Gastrocnemius medialis (tissue), 4 donors: Measurements from ENCODE around the gene MAST2. TPM values are rescaled to one million over a fixed set of nuclear protein-coding genes. Genes with fewer than 3 reads are reported as not detected.

ENCODE experiments used
- ATAC-seq, 2 donors: fragments of 150-250 bp; one replicate each; pipeline ENCODE4 v1.9.1; 2016
- DNase-seq, 2 donors: peaks; one replicate each; pipeline ENCODE4 v3.0.0-alpha.2; 2019
- H3K27ac ChIP-seq, 4 donors: fragments of 200-600 bp; sonication (generic); 1 replicate in 1 of 4; 2 replicates in 3 of 4; pipeline ENCODE4 v1.5.1; 2016 to 2018; ENCODE audit warnings: mild to moderate bottlenecking in 2 of 4, moderate library complexity in 1 of 4
- H3K27me3 ChIP-seq, 3 donors: fragments of 200-600 bp; sonication (generic) in 2 of 3; 1 replicate in 1 of 3; 2 replicates in 2 of 3; pipeline versions ENCODE4 v1.5.1 to v1.6.0; 2016 to 2019; ENCODE audit warnings: mild to moderate bottlenecking in 1 of 3, moderate library complexity in 1 of 3
- H3K36me3 ChIP-seq, 2 donors: fragments of 200-600 bp; sonication (generic) in 1 of 2; one replicate each; pipeline ENCODE4 v1.5.1; 2017 to 2018
- H3K4me1 ChIP-seq, 2 donors: fragments of 200-600 bp; sonication (generic) in 1 of 2; one replicate each; pipeline ENCODE4 v1.5.1; 2016 to 2017; ENCODE audit warnings: mild to moderate bottlenecking in 2 of 2
- H3K4me3 ChIP-seq, 4 donors: fragments of 200-600 bp; sonication (generic) in 3 of 4; 1 replicate in 1 of 4; 2 replicates in 3 of 4; pipeline ENCODE4 v1.5.1; 2016 to 2019; ENCODE audit warnings: mild to moderate bottlenecking in 2 of 4
- H3K9me3 ChIP-seq, 3 donors: fragments of 200-600 bp; sonication (generic) in 2 of 3; 1 replicate in 1 of 3; 2 replicates in 2 of 3; pipeline ENCODE4 v1.5.1; 2016 to 2019
- POLR2A ChIP-seq, 2 donors: fragments of 450-650 bp; IDR thresholded peaks; one replicate each; pipeline ENCODE4 v1.6.1; 2017; ENCODE audit warnings: antibody characterized with exemption in 2 of 2, mild to moderate bottlenecking in 2 of 2, moderate library complexity in 2 of 2
- in situ Hi-C, 4 donors: fragments of 200-750 bp; cut with MboI; loops; one replicate each; pipeline versions ENCODE4 v1.15.0 to v1.8.0; 2017; ENCODE audit warnings: low sequenced_read_pairs in 4 of 4
- intact Hi-C: fragments of 100-400 bp; cut with DNase I; formaldehyde crosslinking; loops from one replicate; pipeline ENCODE4 v1.15.1; 2023; ENCODE audit warnings: low total_unique reads
- total RNA-seq, 4 donors: library from RNA; depleted of rRNA; stranded (reverse); fragments of >200 nt; gene quantifications; one replicate each; pipeline versions ENCODE4 v1.1.0 to v1.2.3, GENCODE V29; 2016
- TF ChIP-seq, protein P1 (sequence below), 5 experiments: fragments of 450-650 bp in 3 of 5; fragments of 200-600 bp in 2 of 5; sonication (generic) in 2 of 5; IDR thresholded peaks in 4 of 5; conservative IDR thresholded peaks in 1 of 5; 1 replicate in 4 of 5; 2 replicates in 1 of 5; pipeline ENCODE4 v1.5.1; 2016 to 2019; ENCODE audit warnings: antibody characterized with exemption in 5 of 5, mild to moderate bottlenecking in 3 of 5, moderate library complexity in 3 of 5

The MAST2 gene
- total RNA-seq, 4 donors from 2014 or later, result 110 to 195 (median 162) TPM

DNA sequence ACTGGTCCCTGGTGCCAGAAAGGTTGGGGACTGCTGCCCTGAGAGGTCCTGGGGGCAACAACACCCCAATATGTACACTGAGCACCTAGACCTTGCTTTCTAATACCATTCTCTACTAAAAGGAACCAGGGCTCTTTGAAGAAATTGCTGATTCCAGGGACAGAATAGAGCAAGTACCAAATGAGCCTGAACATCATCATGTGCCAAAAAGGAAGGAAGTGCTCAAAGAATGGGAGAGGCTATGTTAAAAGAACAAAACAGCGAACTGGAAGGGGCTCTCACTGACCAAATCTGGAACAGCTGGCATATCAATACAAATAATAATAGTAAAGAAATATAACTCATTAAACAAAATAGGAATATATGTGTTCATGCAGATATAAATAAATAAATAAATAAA, 278.2 kb downstream of the MAST2 start:
- DNase-seq (no peak), ATAC-seq (no peak)
- Histone ChIP-seq H3K27me3 (no peaks in the 10 kb centered on the region), H3K27ac (peak overlapping the region in 2 of 4 donors; percentile 27 to 31), H3K4me3 (no peak overlapping the region), H3K36me3 (peaks cover 0 to under 1% of the 10 kb centered on the region in 2 donors), H3K9me3 (no peaks in the 10 kb centered on the region), H3K4me1 (peaks cover 0 to 8% of the 10 kb centered on the region in 2 donors)
- in situ Hi-C loops, result no loop called here
- intact Hi-C loops, result no loop called here
- TF ChIP-seq, protein P1, sequence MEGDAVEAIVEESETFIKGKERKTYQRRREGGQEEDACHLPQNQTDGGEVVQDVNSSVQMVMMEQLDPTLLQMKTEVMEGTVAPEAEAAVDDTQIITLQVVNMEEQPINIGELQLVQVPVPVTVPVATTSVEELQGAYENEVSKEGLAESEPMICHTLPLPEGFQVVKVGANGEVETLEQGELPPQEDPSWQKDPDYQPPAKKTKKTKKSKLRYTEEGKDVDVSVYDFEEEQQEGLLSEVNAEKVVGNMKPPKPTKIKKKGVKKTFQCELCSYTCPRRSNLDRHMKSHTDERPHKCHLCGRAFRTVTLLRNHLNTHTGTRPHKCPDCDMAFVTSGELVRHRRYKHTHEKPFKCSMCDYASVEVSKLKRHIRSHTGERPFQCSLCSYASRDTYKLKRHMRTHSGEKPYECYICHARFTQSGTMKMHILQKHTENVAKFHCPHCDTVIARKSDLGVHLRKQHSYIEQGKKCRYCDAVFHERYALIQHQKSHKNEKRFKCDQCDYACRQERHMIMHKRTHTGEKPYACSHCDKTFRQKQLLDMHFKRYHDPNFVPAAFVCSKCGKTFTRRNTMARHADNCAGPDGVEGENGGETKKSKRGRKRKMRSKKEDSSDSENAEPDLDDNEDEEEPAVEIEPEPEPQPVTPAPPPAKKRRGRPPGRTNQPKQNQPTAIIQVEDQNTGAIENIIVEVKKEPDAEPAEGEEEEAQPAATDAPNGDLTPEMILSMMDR (IDR thresholded peaks at IDR 0.05 in 4 of 5, conservative IDR thresholded peaks at IDR 0.05 in 1 of 5), result no peak
- TF ChIP-seq POLR2A (IDR thresholded peaks at IDR 0.05), result no peak

DNA sequence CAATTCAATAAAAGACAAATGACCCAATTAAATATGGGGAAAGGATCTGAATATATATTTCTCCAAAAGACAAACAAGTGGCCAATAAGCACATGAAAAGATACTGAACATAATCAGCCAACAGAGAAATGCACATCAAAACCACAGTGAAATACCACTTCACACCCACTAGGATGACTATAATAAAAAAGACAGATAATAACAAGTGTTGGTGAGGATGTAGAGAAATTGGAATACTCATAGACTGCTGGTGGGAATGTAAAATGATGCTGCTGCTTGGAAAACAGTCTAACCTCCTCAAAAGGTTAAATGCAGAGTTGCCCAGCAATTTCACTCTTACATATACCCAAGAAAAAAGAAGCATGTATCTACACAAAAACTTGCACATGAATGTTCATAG, 280.2 kb downstream of the MAST2 start:
- intact Hi-C loops, result no loop called here
- H3K4me3 ChIP-seq, result no peak overlapping the region

DNA sequence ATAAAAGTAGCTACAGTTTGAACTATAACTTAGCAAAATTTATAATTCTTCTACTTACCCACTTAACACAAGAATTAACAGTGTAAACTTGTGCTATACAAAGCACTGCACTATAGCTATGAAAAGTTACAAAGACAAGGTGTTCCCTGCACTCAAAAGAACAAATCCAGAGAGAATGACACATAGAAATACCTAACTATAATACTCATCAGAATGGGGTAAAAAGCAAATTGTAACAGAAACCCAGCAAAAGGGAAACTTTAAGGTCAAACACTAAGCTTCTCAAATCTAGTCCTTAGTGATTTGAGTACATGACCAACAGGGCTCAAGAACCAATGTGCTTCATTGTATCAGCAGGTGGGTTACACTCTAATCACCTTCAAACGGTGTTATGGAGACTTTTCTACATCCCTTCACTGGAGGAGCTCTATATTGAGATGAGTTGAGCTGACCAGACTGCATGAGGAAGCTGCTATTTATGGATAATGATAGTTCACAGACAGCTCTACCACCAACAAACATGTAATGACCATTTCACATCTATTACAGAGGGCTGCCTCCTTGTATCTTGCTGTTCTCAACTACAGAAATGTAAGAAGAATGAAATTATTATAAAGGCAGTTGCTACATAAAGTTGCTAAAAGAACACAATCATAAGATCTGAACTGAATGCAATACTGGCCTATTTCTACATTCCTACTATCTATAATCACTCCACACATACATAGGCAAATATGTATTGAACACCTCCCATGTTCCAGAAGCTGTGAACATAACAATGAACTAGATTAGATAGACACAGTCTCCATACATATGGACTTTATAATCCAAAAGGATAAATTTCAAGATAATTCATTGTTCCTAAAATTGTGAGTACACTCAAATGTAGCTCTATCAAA, 281.4 kb downstream of the MAST2 start:
- Histone ChIP-seq H3K36me3 (no peaks in the 10 kb centered on the region), H3K4me3 (no peak overlapping the region), H3K4me1 (peaks cover 0 to 8% of the 10 kb centered on the region in 2 donors), H3K27me3 (no peaks in the 10 kb centered on the region), H3K27ac (no peak overlapping the region), H3K9me3 (no peaks in the 10 kb centered on the region)
- in situ Hi-C loops, result no loop called here
- TF ChIP-seq, protein P1 (IDR thresholded peaks at IDR 0.05 in 4 of 5, conservative IDR thresholded peaks at IDR 0.05 in 1 of 5), result no peak
- TF ChIP-seq POLR2A (IDR thresholded peaks at IDR 0.05), result no peak
- DNase-seq, result no peak
- intact Hi-C loops, result no loop called here
- peak; percentile 36 to 37 for ATAC-seq

More for the DNA sequence above, 280.2 kb downstream of the MAST2 start:
- ATAC-seq (no peak), DNase-seq (no peak)
- no peak for TF ChIP-seq POLR2A (IDR thresholded peaks at IDR 0.05)
- TF ChIP-seq, protein P1 (IDR thresholded peaks at IDR 0.05 in 4 of 5, conservative IDR thresholded peaks at IDR 0.05 in 1 of 5), result no peak
- H3K9me3 ChIP-seq, result no peaks in the 10 kb centered on the region
- no peaks in the 10 kb centered on the region for H3K27me3 ChIP-seq
- H3K36me3 ChIP-seq, result no peaks in the 10 kb centered on the region
- in situ Hi-C loops, result no loop called here
- H3K27ac ChIP-seq, result no peak overlapping the region
- H3K4me1 ChIP-seq, result peaks cover 0 to 8% of the 10 kb centered on the region in 2 donors

Other genes with a start within 250 kb of the MAST2 start
- 10 to 100 TPM; 25.5 to 32.7 (median 27.3) TPM for gene NASP, start 219.6 kb upstream of the MAST2 start, total RNA-seq
- 1 to 10 TPM in 2 of 4 donors, under 1 TPM in 2; 0.12 to 6.9 (median 0.60) TPM for gene CCDC17, start 179.6 kb upstream of the MAST2 start, total RNA-seq
- gene GPBP1L1, start 117.1 kb upstream of the MAST2 start, total RNA-seq, result 10 to 100 TPM; 58.5 to 99.5 (median 81.8) TPM
- 10 to 100 TPM; 19.5 to 32.0 (median 22.0) TPM for gene TMEM69, start 115.4 kb upstream of the MAST2 start, total RNA-seq
- gene IPP, start 53.0 kb upstream of the MAST2 start, total RNA-seq, result 10 to 100 TPM in 1 of 4 donors, 1 to 10 TPM in 3; 5.6 to 11.7 (median 7.1) TPM